Panc1 (cell line): ENCODE data around the gene SLC2A1. TPM values are rescaled to one million over a fixed set of nuclear protein-coding genes. Genes with fewer than 3 reads are reported as not detected.

Experiments
- ATAC-seq: fragments of 200-7000 bp; cut with Tn5 transposase; 2 replicates; pipeline ENCODE4 v1.9.1; 2020; ENCODE audit warnings: mild to moderate bottlenecking, moderate library complexity
- BruUV-seq: library from RNA; stranded (reverse); fragments of 400-500 nt; replicated peaks from 2 replicates; lab custom pipeline; 2021; lab: Mats Ljungman, UMichigan
- CTCF ChIA-PET: fragments of 300-600 bp; sonication (Branson Sonifier 250); formaldehyde crosslinking; loops from one replicate; lab custom pipeline; 2022; ENCODE audit warnings: antibody characterized with exemption; lab: Charles Lee
- POLR2A ChIA-PET: fragments of 300-600 bp; sonication (Branson Sonifier 250); formaldehyde crosslinking; loops from one replicate; lab custom pipeline; 2022; ENCODE audit warnings: antibody characterized with exemption; lab: Charles Lee
- DNase-seq: peaks from one replicate; pipeline ENCODE4 v3.0.0-alpha.2; 2010; ENCODE audit warnings: low read depth, low spot score
- H3K27ac ChIP-seq: 2 replicates; pipeline ENCODE4 v1.5.1; 2011; ENCODE audit warnings: mild to moderate bottlenecking, low read length, inconsistent platforms
- H3K27me3 ChIP-seq: fragments of 200-500 bp; sonication (Bioruptor generic); 2 replicates; pipeline ENCODE4 v1.6.0; 2014; ENCODE audit warnings: low read length, inconsistent platforms; ENCODE audit not compliant: control insufficient read depth, insufficient read depth
- H3K36me3 ChIP-seq: fragments of 200-500 bp; sonication (Bioruptor generic); 2 replicates; pipeline ENCODE4 v1.5.1; 2014; ENCODE audit warnings: inconsistent platforms, mild to moderate bottlenecking, low read length, moderate library complexity; ENCODE audit not compliant: control insufficient read depth, insufficient read depth
- H3K4me1 ChIP-seq: 2 replicates; pipeline ENCODE4 v1.5.1; 2011; ENCODE audit warnings: inconsistent platforms, mild to moderate bottlenecking, low read length, moderate library complexity; ENCODE audit not compliant: control insufficient read depth, insufficient read depth
- H3K4me3 ChIP-seq, 2 experiments: 2 replicates each; pipeline ENCODE4 v1.5.1; 2011 to 2012; ENCODE audit warnings: low read depth in 2 of 2, low read length in 2 of 2, mild to moderate bottlenecking in 2 of 2, inconsistent platforms in 1 of 2, moderate library complexity in 1 of 2
- H3K9me3 ChIP-seq: fragments of 200-500 bp; sonication (Bioruptor generic); 2 replicates; pipeline ENCODE4 v1.5.1; 2014; ENCODE audit warnings: low read depth, mild to moderate bottlenecking, inconsistent platforms, low read length, moderate library complexity; ENCODE audit not compliant: control insufficient read depth, insufficient read depth
- POLR2AphosphoS5 ChIP-seq: IDR thresholded peaks from 2 replicates; pipeline ENCODE4 v1.6.1; 2012; ENCODE audit warnings: mild to moderate bottlenecking, low read depth, low read length, moderate library complexity
- SIN3A ChIP-seq: IDR thresholded peaks from 2 replicates; pipeline ENCODE4 v1.6.1; 2012; ENCODE audit warnings: low read depth, mild to moderate bottlenecking, low read length, moderate library complexity, borderline replicate concordance; ENCODE audit not compliant: insufficient read depth
- TCF7L2 ChIP-seq: IDR thresholded peaks from 2 replicates; pipeline ENCODE4 v1.6.1; 2011; ENCODE audit warnings: mild to moderate bottlenecking, low read depth, low read length, inconsistent platforms
- in situ Hi-C: cut with HindIII; loops from 2 replicates; pipeline ENCODE4 v1.10.0; 2016; ENCODE audit warnings: low sequenced_read_pairs, low pct_unique_long_range_greater_than_20kb
- intact Hi-C: fragments of 100-400 bp; cut with micrococcal nuclease; formaldehyde crosslinking; loops from one replicate; pipeline ENCODE4 v1.10.0; 2022; ENCODE audit not compliant: unreplicated experiment
- total RNA-seq: library from RNA; stranded (reverse); gene quantifications from one replicate; pipeline ENCODE4 v1.2.1, GENCODE V29; 2021; ENCODE audit not compliant: unreplicated experiment
- TF ChIP-seq, protein P1 (sequence below), 2 experiments: IDR thresholded peaks; 2 replicates each; pipeline ENCODE4 v1.6.1; 2011 to 2012; ENCODE audit warnings: low read depth in 2 of 2, control low read depth in 1 of 2, low read length in 1 of 2, mild to moderate bottlenecking in 1 of 2, moderate library complexity in 1 of 2; ENCODE audit not compliant: insufficient read depth in 1 of 2
- TF ChIP-seq, protein P2 (sequence below): fragments of 450-650 bp; IDR thresholded peaks from 2 replicates; pipeline ENCODE4 v1.5.1; 2017; ENCODE audit warnings: mild to moderate bottlenecking

The SLC2A1 gene
- total RNA-seq, 1 experiment from 2014 or later: 32.9 TPM

DNA sequence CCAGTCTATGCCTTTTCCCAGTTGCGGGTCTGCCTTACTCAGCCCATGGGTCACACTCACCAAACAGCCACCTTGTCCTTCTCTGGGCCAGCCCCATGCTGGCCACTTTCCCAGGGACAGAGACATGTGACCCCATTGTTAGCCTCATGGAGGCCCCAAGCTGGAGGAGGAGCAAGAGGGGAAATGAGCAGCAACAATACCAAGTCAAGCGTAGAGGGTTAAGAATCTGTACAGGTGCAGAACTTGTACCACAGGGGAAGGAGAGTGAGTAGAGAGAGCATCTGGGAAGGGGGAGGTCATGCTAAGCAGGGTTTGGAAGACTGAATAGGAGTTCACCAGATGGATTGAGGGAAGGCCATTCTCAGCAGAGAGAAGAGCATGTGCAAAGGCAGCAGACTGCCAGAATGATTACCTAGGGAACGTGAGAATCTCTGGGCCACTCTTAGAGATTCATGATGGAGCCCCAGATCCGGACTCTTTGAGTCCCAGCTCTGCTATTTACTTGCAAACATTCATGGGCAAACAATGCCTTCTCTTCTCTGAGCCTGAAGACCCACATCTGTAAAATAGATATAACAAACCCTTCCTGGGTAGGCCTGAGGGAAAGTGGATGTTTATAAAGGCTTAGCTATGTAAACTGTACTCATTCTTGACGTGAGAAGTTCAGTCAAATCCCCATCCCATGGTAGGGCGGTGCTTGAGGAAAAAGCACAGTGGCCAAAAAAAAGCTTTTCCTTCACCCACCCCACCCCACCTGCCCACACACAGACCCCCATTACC lies 2.8 kb upstream of the SLC2A1 start:
- Histone ChIP-seq H3K27me3 (no peaks in the 10 kb centered on the region), H3K9me3 (no peaks in the 10 kb centered on the region), H3K36me3 (peaks cover 6% of the 10 kb centered on the region; the same call in 1 of the 2 replicates), H3K27ac (no peak overlapping the region), H3K4me3 (no peak overlapping the region), H3K4me1 (peaks cover 26% of the 10 kb centered on the region)
- POLR2A ChIA-PET: no interaction called here
- ATAC-seq (no peak), DNase-seq (no peak)
- no TSS peak for BruUV-seq
- intact Hi-C loops: no loop called here
- TF ChIP-seq, protein P1, sequence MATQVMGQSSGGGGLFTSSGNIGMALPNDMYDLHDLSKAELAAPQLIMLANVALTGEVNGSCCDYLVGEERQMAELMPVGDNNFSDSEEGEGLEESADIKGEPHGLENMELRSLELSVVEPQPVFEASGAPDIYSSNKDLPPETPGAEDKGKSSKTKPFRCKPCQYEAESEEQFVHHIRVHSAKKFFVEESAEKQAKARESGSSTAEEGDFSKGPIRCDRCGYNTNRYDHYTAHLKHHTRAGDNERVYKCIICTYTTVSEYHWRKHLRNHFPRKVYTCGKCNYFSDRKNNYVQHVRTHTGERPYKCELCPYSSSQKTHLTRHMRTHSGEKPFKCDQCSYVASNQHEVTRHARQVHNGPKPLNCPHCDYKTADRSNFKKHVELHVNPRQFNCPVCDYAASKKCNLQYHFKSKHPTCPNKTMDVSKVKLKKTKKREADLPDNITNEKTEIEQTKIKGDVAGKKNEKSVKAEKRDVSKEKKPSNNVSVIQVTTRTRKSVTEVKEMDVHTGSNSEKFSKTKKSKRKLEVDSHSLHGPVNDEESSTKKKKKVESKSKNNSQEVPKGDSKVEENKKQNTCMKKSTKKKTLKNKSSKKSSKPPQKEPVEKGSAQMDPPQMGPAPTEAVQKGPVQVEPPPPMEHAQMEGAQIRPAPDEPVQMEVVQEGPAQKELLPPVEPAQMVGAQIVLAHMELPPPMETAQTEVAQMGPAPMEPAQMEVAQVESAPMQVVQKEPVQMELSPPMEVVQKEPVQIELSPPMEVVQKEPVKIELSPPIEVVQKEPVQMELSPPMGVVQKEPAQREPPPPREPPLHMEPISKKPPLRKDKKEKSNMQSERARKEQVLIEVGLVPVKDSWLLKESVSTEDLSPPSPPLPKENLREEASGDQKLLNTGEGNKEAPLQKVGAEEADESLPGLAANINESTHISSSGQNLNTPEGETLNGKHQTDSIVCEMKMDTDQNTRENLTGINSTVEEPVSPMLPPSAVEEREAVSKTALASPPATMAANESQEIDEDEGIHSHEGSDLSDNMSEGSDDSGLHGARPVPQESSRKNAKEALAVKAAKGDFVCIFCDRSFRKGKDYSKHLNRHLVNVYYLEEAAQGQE (IDR thresholded peaks at IDR 0.05; ENCODE audit: insufficient read depth in 1 of 2, low read depth in 2 of 2, low read length in 1 of 2): no peak
- TF ChIP-seq POLR2AphosphoS5: no peak
- CTCF ChIA-PET: no interaction called here
- in situ Hi-C loops: no loop called here

DNA sequence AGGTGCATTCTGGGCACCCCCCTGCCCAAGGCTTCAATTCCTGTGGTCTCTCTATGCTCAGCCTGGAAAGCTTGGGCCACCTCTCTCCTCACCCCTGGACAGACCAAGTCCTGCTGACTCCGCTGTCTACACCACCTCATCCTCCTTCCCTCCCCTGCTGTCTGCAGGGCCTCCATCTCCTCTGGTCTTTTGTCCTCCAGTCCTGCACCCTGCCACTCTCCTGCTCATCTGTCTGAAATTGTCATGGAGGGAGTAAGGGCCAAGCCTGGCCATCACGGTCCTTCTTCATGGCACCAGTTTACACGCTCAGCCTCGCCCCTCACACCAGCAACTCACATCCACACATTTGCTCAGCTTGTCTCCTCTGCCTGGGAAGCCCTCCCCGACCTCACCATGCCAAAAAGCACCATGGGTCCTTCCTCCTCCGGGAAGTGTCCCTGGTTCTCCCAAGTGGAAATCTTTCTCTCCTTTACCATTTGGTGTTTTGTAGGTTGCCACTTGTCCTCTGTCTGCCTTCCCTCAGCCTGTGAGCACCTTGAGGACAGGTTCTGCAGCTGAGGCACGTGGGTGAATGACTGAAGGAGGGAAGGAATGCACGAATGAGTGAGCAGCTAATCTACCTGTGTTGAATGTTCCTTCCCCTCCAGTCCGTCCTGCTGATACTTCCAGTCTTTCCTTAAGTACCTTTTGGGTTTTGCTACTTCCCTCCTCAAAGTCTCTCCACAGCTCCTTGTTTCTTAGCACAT lies 2.1 kb upstream of the SLC2A1 start:
- Histone ChIP-seq H3K27me3 (no peaks in the 10 kb centered on the region), H3K4me1 (peaks cover 27% of the 10 kb centered on the region), H3K9me3 (no peaks in the 10 kb centered on the region), H3K27ac (no peak overlapping the region), H3K36me3 (peaks cover 6% of the 10 kb centered on the region; the same call in 1 of the 2 replicates), H3K4me3 (no peak overlapping the region)
- POLR2A ChIA-PET: no interaction called here
- DNase-seq (no peak), ATAC-seq (no peak)
- TF ChIP-seq TCF7L2 (no peak), SIN3A (no peak), POLR2AphosphoS5 (no peak)
- TF ChIP-seq, protein P2, sequence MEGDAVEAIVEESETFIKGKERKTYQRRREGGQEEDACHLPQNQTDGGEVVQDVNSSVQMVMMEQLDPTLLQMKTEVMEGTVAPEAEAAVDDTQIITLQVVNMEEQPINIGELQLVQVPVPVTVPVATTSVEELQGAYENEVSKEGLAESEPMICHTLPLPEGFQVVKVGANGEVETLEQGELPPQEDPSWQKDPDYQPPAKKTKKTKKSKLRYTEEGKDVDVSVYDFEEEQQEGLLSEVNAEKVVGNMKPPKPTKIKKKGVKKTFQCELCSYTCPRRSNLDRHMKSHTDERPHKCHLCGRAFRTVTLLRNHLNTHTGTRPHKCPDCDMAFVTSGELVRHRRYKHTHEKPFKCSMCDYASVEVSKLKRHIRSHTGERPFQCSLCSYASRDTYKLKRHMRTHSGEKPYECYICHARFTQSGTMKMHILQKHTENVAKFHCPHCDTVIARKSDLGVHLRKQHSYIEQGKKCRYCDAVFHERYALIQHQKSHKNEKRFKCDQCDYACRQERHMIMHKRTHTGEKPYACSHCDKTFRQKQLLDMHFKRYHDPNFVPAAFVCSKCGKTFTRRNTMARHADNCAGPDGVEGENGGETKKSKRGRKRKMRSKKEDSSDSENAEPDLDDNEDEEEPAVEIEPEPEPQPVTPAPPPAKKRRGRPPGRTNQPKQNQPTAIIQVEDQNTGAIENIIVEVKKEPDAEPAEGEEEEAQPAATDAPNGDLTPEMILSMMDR: no peak
- TF ChIP-seq, protein P1 (IDR thresholded peaks at IDR 0.05; ENCODE audit: insufficient read depth in 1 of 2, low read depth in 2 of 2, low read length in 1 of 2): no peak
- no TSS peak for BruUV-seq
- in situ Hi-C loops (no loop called here), intact Hi-C loops (no loop called here)
- CTCF ChIA-PET: no interaction called here
